GM19468 (cell line): ENCODE measurements around the gene GJC3.
"Not testable (repeated sequence)": the region's sequence is repeated elsewhere in the genome, so short reads cannot be mapped to it uniquely, and the experiment has no call there.

Experiments used
- ATAC-seq: cut with Tn5 transposase; IDR thresholded peaks from one replicate; pipeline ENCODE4 v1.9.1; 2021; ENCODE audit warnings: mild to moderate bottlenecking, moderate library complexity, moderate number of reproducible peaks; ENCODE audit not compliant: unreplicated experiment; ENCODE audit errors: extremely low read depth

The GJC3 gene

GRCh38 chr7:99935009-99935408, 5.6 kb upstream of the GJC3 start:
- not testable (repeated sequence) for ATAC-seq

DNA sequence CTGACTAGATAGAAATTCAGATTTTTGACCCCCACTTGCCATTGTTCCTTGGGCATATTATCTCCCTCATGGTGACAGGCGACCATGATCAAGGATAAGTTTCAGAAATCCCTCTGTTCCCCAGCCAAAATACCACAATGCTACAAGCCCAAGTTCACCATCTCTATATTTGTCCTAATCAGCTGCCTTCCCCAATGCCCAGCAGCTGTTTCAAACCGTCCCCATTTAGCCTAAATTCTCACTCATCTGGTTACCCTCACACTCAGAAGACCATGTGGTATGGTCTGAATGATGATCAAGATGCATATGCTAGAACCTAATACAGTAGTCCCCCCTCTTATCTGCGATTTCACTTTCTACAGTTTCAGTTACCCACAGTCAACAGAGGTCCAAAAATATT, 956 bp upstream of the GJC3 start:
- no peak for ATAC-seq

DNA sequence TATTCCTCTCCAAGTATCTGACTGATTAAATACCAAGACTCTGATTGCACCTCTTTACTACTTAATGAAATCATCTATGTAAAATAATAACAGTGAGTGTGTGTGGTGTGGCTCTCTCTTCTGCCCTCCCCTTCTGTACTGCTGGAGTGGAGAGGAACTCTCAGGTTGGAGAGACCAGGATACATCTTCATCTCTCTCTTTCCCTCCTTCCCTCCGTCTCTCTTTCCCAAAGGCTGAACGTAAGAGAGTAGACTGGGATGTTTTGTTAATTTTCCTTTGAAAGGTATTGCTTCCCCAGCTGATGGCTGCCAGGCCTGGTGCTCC, 272 bp upstream of the GJC3 start:
- ATAC-seq, result no peak

GRCh38 chr7:99928188-99928587, 1.2 kb downstream of the GJC3 start:
- ATAC-seq, result no peak

DNA sequence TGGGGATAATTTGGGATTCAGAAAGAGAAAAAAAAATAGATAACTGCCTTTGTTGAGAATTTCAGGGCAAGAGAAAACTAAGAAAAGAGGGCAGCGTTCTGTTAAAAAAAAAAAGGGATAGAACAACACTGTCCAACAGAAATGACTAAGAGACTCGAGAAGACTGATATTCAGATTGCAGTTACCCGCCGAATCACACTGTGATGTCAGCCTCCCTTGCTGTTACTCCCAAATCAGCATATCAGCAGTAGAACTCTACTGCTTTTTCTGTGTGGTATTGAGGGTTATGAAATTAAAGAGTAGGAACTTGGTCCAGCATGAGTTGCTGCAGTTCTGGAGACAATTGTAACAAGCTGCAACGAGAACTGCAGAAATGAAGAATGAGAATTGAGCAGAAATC, 1.9 kb downstream of the GJC3 start:
- ATAC-seq, result no peak

DNA sequence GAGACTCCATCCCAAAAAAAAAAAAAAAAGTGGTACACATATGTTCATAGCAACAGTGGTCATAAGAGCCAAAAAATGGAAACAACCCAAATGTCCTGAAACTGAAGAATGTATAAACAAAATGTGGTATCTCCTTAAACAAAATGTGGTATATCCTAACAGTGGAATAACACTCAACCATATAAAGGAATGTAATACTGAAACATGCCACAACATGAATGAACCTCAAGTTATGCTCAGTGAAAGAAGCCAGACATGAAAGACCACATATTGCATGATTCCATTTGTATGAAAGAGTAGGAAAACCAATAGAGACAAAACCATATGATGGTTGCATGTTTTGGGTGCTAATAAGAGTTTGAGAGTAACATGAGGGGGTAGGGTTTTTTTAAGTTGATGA, 3.1 kb downstream of the GJC3 start:
- no peak for ATAC-seq

GRCh38 chr7:99923200-99923599, 6.2 kb downstream of the GJC3 start:
- ATAC-seq, result no peak

DNA sequence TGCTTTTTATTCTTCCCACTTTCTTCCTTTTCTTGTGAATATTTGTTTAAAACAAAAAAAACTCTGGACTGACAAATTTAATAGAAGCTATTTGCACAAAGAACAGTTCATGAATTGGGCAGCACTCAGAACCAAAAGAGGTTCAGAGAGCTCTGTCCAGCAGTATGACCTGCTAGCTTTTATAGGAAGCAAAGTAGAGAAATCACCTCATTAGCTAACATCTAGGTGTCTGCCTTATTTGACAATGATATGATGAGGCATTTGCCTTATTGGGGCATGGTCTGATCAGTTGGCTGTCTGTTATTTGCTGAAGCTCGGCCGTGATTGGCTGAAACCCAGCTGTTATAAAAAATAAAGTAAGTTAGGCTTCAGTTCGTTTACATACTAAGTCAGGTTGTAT, 9.3 kb downstream of the GJC3 start:
- no peak for ATAC-seq

- no peak for ATAC-seq
Measured at GRCh38 chr7:99919814-99920112, 9.7 kb downstream of the GJC3 start.

- peak; percentile 66 for ATAC-seq
Measured at GRCh38 chr7:99918959-99919813, 10.2 kb downstream of the GJC3 start, which contains the start of gene TRIM4. TRIM4 (minus strand) TSS chr7:99919530; CDS start chr7:99919401, 129 bp downstream.

DNA sequence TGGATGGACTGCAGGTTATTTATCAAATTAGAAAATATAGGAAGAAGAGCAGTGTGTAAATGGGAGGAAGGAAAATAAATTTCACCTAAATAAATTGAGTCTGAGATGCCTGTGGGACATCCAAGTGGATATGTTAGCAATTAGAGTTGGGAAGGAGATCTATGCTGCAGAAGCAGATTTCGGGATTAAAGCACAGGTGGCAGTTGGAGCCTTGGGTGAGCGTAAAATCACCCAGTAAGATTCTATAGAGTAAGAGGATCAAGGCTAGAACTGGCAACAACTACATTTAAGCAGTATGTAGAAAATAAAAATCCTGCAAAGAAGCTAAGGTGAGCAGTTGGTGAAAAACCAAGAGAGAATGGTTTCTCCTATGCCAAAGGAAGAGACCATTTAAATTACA, 18.4 kb downstream of the GJC3 start:
- no peak for ATAC-seq

GRCh38 chr7:99901581-99901980, 27.8 kb downstream of the GJC3 start:
- ATAC-seq, result no peak

GRCh38 chr7:99899830-99900519, 29.4 kb downstream of the GJC3 start:
- ATAC-seq, result no peak

- ATAC-seq, result no peak
Measured at GRCh38 chr7:99898836-99899235, 30.6 kb downstream of the GJC3 start.

DNA sequence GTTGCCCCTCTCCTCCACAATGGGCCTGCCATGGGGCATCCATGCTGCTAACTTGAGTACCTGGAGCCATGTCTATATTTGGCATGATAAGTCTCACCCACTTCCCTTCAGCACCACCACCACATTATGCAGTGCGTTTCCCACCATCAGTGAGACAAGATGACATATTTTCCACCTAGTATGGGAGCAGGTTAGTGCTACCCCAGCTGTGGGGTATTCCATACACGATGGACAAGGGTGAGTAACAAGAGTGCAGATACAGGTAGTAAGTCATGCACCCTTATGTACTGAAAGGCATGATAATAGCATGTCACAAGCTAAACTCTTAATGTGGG, 31.4 kb downstream of the GJC3 start:
- ATAC-seq, result no peak

- no peak for ATAC-seq
Measured at GRCh38 chr7:99897322-99898022, 31.9 kb downstream of the GJC3 start.

- ATAC-seq, result no peak
Measured at GRCh38 chr7:99894738-99895137, 34.7 kb downstream of the GJC3 start.

- no peak for ATAC-seq
Measured at GRCh38 chr7:99893280-99893679, 36.1 kb downstream of the GJC3 start.

- not testable (repeated sequence) for ATAC-seq
Measured at GRCh38 chr7:99890348-99890747, 39.1 kb downstream of the GJC3 start.

- ATAC-seq, result not testable (repeated sequence)
Measured at GRCh38 chr7:99888366-99888765, 41.1 kb downstream of the GJC3 start.

- ATAC-seq, result no peak
Measured at GRCh38 chr7:99881370-99881769, 48.0 kb downstream of the GJC3 start.
